Stomach (tissue), 4 donors: ENCODE data around the gene SHANK1.

Experiments
- EP300 ChIP-seq: sonication (generic); formaldehyde crosslinking; IDR thresholded peaks from one replicate; pipeline ENCODE4 v1.6.1; 2017; ENCODE audit warnings: antibody characterized with exemption
- POLR2A ChIP-seq, 4 donors: fragments of 450-650 bp; IDR thresholded peaks; one replicate each; pipeline ENCODE4 v1.6.1; 2016; ENCODE audit warnings: antibody characterized with exemption in 4 of 4, control low read depth in 2 of 4, mild to moderate bottlenecking in 1 of 4, moderate library complexity in 1 of 4
- POLR2AphosphoS5 ChIP-seq, 3 donors: sonication (generic); formaldehyde crosslinking; IDR thresholded peaks; one replicate each; pipeline ENCODE4 v1.6.1; 2016; ENCODE audit warnings: antibody characterized with exemption in 3 of 3
- TF ChIP-seq, protein P1 (sequence below), 7 experiments: fragments of 450-650 bp in 4 of 7; fragments of 200-600 bp in 3 of 7; sonication (generic) in 3 of 7; IDR thresholded peaks; one replicate each; pipeline ENCODE4 v1.5.1; 2016 to 2019; ENCODE audit warnings: antibody characterized with exemption in 7 of 7, control low read depth in 2 of 7, mild to moderate bottlenecking in 1 of 7

DNA sequence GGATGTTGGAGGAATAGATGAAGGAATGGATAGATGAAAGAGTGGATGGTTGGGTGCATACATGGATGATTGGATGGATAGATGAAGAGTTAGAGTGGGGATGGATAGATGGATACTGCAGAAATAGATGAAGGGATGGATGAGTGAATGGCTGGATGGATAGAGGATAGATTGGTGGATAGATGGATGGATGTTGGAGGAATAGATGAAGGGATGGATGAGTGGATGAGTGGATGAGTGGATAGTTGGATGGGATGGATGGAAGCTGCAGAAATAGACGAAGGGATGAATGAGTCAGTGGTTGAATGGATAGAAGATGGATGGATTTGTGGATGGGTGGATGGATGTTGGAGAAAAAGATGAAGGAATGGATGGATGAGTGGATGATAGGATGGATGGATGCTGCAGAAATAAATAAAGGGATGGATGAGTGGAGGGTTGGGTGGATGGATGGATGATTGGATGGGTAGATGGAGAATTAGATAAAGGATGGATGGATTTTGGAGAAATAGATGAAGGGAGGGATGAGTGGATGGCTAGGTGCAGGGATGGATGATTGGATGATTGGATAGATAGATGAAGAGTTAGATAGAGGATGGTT is 75.2 kb downstream of the SHANK1 start:
- TF ChIP-seq, protein P1, sequence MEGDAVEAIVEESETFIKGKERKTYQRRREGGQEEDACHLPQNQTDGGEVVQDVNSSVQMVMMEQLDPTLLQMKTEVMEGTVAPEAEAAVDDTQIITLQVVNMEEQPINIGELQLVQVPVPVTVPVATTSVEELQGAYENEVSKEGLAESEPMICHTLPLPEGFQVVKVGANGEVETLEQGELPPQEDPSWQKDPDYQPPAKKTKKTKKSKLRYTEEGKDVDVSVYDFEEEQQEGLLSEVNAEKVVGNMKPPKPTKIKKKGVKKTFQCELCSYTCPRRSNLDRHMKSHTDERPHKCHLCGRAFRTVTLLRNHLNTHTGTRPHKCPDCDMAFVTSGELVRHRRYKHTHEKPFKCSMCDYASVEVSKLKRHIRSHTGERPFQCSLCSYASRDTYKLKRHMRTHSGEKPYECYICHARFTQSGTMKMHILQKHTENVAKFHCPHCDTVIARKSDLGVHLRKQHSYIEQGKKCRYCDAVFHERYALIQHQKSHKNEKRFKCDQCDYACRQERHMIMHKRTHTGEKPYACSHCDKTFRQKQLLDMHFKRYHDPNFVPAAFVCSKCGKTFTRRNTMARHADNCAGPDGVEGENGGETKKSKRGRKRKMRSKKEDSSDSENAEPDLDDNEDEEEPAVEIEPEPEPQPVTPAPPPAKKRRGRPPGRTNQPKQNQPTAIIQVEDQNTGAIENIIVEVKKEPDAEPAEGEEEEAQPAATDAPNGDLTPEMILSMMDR (IDR thresholded peaks at IDR 0.05): no peak
- TF ChIP-seq POLR2AphosphoS5 (IDR thresholded peaks at IDR 0.05) (no peak), EP300 (no peak), POLR2A (IDR thresholded peaks at IDR 0.05) (no peak)
